Measurements from ENCODE around the gene RPS6KA4. TPM values are rescaled to one million over a fixed set of nuclear protein-coding genes. Genes with fewer than 3 reads are reported as not detected.

RPS6KA4 gene
- total RNA-seq, 4 donors from 2014 or later = 2.4 to 37.4 (median 29.3) TPM

GRCh38 chr11:64349025-64349387 lies 10.0 kb upstream of the RPS6KA4 start:
- no peak for TF ChIP-seq POLR2A (IDR thresholded peaks at IDR 0.05)
- TF ChIP-seq CTCF (IDR thresholded peaks at IDR 0.05) = no peak
- Histone ChIP-seq H3K4me3 (no peak overlapping the region), H3K27me3 (no peaks in the 10 kb centered on the region), H3K36me3 (no peaks in the 10 kb centered on the region), H3K4me1 (no peaks in the 10 kb centered on the region), H3K27ac (no peak overlapping the region), H3K9me3 (no peaks in the 10 kb centered on the region)
- no peak for DNase-seq
- intact Hi-C loops (cut with DNase I; ENCODE audit: low total_unique reads) = no loop called here

GRCh38 chr11:64349404-64349803 lies 9.6 kb upstream of the RPS6KA4 start:
- Histone ChIP-seq H3K4me1 (no peaks in the 10 kb centered on the region), H3K27me3 (no peaks in the 10 kb centered on the region), H3K4me3 (no peak overlapping the region), H3K27ac (no peak overlapping the region), H3K9me3 (no peaks in the 10 kb centered on the region), H3K36me3 (no peaks in the 10 kb centered on the region)
- intact Hi-C loops (cut with DNase I; ENCODE audit: low total_unique reads) = no loop called here
- TF ChIP-seq POLR2A (IDR thresholded peaks at IDR 0.05) = no peak
- no peak for TF ChIP-seq CTCF (IDR thresholded peaks at IDR 0.05)
- no peak for DNase-seq

- no peak for DNase-seq
- TF ChIP-seq POLR2A (IDR thresholded peaks at IDR 0.05) (no peak), CTCF (IDR thresholded peaks at IDR 0.05) (no peak)
- Histone ChIP-seq H3K4me3 (no peak overlapping the region), H3K27me3 (no peaks in the 10 kb centered on the region), H3K27ac (no peak overlapping the region), H3K9me3 (no peaks in the 10 kb centered on the region), H3K4me1 (no peaks in the 10 kb centered on the region), H3K36me3 (no peaks in the 10 kb centered on the region)
- intact Hi-C loops (cut with DNase I; ENCODE audit: low total_unique reads) = no loop called here
These were observed 7.8 kb upstream of the RPS6KA4 start for GRCh38 chr11:64351136-64351631.

GRCh38 chr11:64352099-64352994 lies 6.6 kb upstream of the RPS6KA4 start:
- H3K4me3 ChIP-seq = no peak overlapping the region
- intact Hi-C loops (cut with DNase I; ENCODE audit: low total_unique reads) = no loop called here
- no peaks in the 10 kb centered on the region for H3K9me3 ChIP-seq
- TF ChIP-seq CTCF (IDR thresholded peaks at IDR 0.05) (no peak), POLR2A (IDR thresholded peaks at IDR 0.05) (no peak)
- H3K27me3 ChIP-seq = no peaks in the 10 kb centered on the region
- no peaks in the 10 kb centered on the region for H3K4me1 ChIP-seq
- no peak for DNase-seq
- H3K36me3 ChIP-seq = no peaks in the 10 kb centered on the region
- H3K27ac ChIP-seq = no peak overlapping the region

- DNase-seq = no peak
- no peaks in the 10 kb centered on the region for H3K36me3 ChIP-seq
- intact Hi-C loops (cut with DNase I; ENCODE audit: low total_unique reads) = no loop called here
- TF ChIP-seq CTCF (IDR thresholded peaks at IDR 0.05) (no peak), POLR2A (IDR thresholded peaks at IDR 0.05) (no peak)
- no peaks in the 10 kb centered on the region for H3K9me3 ChIP-seq
- no peak overlapping the region for H3K4me3 ChIP-seq
- no peak overlapping the region for H3K27ac ChIP-seq
- H3K4me1 ChIP-seq = peaks cover 3 to 5% of the 10 kb centered on the region in 2 donors
- H3K27me3 ChIP-seq = no peaks in the 10 kb centered on the region
These were observed 5.8 kb upstream of the RPS6KA4 start for GRCh38 chr11:64352995-64353714.

All from uterus (tissue), 4 donors.